Suprapubic skin (tissue), 4 donors: ENCODE measurements around the gene HACE1. TPM values are rescaled to one million over a fixed set of nuclear protein-coding genes. Genes with fewer than 3 reads are reported as not detected.

ENCODE experiments used
- total RNA-seq, 4 donors: library from RNA; depleted of rRNA; stranded (reverse); fragments of >200 nt; gene quantifications; one replicate each; pipeline ENCODE4 v1.1.0, GENCODE V29; 2016

The HACE1 gene
- total RNA-seq, 4 donors from 2014 or later, result 8.8 to 26.0 (median 13.2) TPM

Other genes with a start within 250 kb of the HACE1 start
- gene LIN28B, start 97.2 kb upstream of the HACE1 start, total RNA-seq, result not detected